Stimulated activated CD4-positive, alpha-beta T cell treated with anti-CD3 and anti-CD28 coated beads, Interleukin-12 subunit alpha, Interleukin-12 subunit beta, amount 100 ng/mL, for 24 hours (primary cell): ENCODE measurements around the gene MTX3.

Experiments used
- DNase-seq, 2 experiments: peaks; one replicate each; pipeline ENCODE4 v3.0.0-alpha.2; 2020; ENCODE audit warnings: low read depth in 2 of 2

The MTX3 gene

GRCh38 chr5:79936002-79936645 lies 54.9 kb downstream of the MTX3 start:
- no peak for DNase-seq

GRCh38 chr5:79934681-79935080 lies 56.4 kb downstream of the MTX3 start:
- DNase-seq: no peak

GRCh38 chr5:79932510-79933504 lies 58.3 kb downstream of the MTX3 start:
- DNase-seq: no peak

- no peak for DNase-seq
Observed at GRCh38 chr5:79931866-79932265, 59.2 kb downstream of the MTX3 start.

GRCh38 chr5:79931409-79931808 lies 59.7 kb downstream of the MTX3 start:
- DNase-seq: no peak

- DNase-seq: no peak
Observed at GRCh38 chr5:79929095-79929494, 62.0 kb downstream of the MTX3 start.
